Islet precursor cell (in vitro differentiated cells): Measurements from ENCODE around the gene SLC16A12.

Experiments used
- DNase-seq: peaks from one replicate; pipeline ENCODE4 v3.0.0-alpha.2; 2018

SLC16A12 gene

GRCh38 chr10:89388806-89389205 lies 146.6 kb downstream of the SLC16A12 start:
- DNase-seq: no peak

- no peak for DNase-seq
Measured at GRCh38 chr10:89384474-89385340, 150.7 kb downstream of the SLC16A12 start.

GRCh38 chr10:89382757-89383156 lies 152.6 kb downstream of the SLC16A12 start:
- no peak for DNase-seq
